GM21367 (cell line): ENCODE measurements around the gene SLC12A8.

Experiments
- ATAC-seq: cut with Tn5 transposase; IDR thresholded peaks from one replicate; pipeline ENCODE4 v1.9.1; 2021; ENCODE audit not compliant: unreplicated experiment

The SLC12A8 gene

DNA sequence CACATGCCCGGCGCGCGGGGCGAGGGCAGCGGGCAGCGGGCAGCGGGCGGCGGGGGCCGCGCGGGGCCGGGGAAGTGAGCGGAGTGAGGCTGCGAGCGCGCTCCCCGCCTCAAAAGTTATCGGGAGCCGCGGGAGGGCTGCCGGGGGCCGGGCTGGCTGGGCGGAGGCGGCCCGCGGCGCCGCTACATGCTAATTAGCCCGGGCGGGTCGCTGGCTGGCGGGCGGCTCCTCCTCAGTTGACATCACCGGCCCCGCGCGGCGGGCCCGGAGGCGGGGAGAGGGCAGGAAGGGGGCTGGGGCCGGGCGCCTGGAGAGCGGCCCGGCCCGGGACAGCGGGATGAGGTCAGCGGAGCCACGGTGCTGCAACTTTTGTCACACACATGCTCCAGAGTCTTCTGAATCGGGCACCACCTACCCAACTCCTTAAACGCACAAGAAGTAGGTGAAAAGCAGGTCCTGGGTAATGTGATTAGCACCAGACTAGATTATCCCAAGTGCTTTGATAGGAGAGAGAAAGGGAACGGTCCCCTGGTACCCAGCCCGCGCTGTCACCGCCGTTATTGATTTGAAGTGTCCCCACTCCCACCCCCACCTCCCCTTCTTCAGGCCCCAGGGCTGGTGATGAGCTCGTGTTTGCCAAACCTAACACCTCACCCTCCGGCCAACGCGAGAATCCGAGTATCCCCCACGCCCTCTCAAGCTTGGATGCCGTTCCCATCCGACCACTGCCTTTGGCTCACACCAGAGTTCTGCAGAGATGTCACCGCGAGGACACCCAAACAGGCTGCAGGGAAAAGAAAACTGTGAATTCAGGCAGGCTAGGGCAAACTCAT, 156.4 kb downstream of the SLC12A8 start, which contains the start of gene HEG1:
TSS of gene HEG1 (minus strand) at position 85 of the 833 bp plus-strand sequence. CDS start 107 bp downstream, outside the sequence.
- peak; percentile 54 for ATAC-seq

DNA sequence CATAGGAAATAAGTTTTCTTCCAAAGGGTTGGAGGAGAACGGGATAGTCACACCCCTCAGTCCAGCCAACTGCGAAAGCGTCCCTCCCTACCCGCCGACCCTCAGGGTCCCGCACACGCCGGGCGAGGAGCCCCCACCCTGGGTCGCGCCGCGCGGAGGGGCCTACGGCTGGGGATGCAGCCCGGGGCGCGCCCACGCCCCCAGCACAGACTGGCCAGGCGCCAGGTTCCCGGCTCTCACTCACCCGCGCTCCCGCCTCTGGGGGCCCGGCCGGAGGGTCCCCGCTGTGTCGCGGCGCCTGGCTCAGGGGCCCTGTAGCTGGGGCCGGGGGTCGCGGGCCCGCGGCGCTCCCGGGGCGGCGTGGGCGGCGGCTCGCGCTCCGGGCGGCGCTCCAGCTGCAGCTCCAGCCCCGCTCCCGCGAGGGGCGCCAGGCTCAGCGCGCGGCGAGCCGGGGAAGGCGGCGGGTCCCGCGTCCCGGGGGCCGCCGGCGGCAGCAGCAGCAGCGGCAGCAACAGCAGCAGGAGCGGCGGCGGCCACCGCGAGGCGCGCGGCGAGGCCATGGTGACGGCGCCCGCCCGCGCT, 157.1 kb downstream of the SLC12A8 start:
- ATAC-seq = peak; percentile 17

DNA sequence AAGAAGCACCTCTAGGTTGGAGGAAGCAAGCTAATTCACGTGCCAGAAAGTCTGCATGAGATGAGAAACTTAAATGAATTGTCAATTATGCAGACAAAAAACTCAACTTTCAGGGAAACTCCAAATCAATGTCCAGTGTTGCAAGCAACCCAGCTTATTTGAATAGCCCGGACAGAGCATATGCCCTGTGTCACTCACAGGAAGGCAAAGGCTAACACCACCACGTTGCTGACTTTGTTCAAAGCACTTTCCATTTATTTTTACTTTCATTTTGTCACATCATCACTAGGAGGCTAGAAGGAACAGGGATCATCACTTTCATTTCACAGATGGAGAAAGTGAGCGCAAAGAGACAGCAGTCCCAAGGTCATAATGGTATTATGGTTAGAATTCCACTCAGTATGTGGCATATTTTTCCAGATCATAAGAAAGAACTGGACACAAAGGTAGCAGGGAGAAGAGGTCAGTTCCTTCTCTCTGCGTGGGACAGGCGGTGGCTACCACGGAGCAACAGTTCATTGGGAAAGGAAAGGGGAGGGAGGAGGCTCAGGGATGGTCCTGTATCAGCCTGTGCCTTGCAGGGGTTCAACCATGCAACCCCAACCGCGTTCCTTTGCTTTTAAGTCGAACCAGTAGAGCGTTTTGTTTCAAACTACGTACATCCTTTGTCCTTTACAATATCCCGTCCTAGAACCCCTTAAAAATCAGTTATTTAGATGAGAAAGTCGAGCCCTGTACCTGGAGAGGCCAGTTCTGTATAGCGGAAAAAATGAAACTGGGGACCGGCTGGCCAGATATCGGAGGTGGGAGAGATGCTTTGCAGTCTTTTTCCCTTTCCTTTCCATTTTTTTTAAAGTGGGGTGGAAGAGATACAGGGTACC, 157.9 kb downstream of the SLC12A8 start:
- ATAC-seq = no peak

DNA sequence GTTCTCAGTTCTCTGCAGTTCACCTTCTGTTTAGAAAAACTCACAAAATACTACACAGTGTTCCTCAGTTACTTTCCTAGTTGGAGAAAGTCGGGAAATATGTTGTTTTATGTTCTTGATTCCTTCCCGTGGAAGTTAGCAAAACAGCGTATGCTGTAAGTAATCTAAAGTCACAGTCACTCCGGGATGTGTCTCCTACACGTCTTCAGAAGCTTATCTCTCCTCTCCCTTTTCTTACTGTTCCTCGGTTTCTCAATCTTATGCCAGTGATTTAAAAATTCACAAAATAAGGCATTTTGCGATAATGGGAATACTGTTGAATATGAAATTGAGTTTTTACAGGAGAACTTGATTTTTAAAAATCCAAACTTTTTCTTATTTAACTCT, 158.5 kb downstream of the SLC12A8 start:
- no peak for ATAC-seq

DNA sequence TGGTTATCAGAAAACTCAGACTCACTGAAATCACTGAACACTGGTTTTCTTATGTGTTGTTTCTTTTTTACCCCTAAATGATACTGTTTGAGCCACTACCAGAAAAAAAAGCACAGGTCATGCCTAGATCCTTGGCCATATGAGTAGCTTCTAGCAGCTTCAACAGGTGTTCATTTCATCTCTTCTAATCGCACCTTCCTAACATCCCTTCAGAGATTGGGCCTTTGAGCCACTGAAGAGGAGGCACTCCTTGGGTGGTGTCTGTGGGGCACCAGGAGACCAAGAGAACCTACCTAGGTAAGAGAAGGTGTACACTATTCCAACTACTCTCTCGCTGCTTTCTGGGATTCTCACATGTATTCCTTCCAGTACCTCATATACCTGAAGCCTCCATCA, 159.2 kb downstream of the SLC12A8 start:
- no peak for ATAC-seq

DNA sequence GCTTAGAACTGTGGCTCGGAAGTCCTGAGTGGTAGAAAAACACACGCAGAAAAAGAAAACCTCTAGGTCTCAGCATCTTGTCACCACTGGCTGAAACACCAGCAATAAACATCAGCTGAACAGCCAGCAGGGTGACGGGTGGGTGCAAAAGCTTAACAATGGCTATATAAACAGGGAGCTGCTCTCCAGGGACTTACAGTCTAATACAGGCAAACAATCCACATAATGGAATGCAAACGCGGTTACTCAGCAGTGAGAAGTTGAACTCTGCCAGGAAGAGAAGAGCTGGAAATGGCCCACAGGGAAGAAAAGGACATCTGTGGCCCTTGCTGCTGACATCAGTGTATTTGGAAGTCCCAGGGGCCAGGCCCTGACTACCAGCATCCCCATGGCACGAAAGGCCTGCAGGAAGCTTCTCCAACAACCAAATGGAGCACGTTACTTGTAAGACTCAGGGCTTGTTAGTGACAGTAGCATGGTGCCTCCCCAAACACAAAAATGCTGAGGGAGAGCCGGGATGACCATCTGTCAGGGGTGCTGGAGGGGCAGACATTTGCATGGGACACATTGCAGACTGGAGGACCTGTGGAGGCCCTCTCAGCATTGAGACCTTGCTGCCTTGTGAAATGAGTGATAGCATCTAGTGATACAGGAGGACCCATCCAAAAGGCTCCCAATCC, 159.8 kb downstream of the SLC12A8 start:
- ATAC-seq = no peak

DNA sequence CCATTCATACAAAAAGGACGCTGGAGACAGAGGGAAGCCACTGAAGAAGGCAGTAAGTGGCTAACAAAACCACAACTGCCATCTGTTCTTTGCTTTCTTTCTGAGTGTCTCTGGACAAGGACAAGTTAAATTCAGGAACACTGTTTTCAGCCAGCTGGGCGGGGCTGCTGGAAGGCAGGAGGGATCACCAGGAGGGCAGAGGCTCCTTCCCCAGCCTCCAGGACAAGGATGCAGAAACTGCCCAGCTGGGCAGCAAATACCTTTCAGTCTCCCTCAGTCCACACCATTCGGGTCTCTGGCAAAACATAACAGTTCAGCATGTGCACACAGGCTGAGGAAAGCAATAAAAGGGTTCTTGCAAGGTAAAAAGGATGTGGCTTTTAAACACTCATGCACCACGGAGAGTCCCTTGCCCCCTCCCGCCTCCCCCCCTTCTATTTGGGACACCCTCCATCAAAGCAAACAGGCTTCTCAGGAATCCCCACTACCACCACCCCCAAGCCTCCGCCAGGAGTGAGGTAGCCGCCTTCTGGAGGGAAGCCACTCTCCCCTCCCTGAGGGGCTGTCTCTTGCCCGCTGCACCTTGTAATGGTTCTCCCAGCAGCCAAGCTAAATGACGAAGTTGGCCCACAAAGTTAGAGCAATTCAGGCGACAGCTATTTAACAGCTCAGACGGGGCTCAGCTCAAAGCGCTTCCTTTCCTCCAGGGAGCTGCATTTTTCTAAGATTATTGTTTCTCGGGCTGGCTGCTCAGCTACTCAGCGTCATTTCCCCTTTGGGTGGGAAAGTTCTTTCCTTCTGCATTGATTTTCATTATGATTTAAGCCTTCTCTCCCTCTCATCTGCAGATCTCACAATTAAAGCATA, 160.6 kb downstream of the SLC12A8 start:
- ATAC-seq = no peak

DNA sequence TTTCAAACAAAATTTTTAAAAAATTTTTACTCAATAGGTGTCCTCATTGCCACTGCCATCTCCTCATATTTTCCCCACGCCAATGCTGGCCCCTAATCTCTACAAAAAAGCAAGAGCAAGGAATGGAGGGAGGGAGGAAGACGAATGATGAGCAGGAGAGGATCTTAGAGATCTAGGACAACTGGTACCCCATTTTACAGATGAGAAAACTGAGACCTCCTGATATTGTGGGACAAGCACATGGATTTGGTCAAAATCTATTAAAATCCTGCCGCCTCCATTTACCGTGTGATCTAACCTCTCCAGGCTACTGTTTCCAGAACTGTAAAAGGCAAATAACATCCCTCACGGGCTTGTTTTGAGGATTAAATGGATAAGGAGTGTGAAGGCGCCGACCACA, 161.3 kb downstream of the SLC12A8 start:
- ATAC-seq = no peak

DNA sequence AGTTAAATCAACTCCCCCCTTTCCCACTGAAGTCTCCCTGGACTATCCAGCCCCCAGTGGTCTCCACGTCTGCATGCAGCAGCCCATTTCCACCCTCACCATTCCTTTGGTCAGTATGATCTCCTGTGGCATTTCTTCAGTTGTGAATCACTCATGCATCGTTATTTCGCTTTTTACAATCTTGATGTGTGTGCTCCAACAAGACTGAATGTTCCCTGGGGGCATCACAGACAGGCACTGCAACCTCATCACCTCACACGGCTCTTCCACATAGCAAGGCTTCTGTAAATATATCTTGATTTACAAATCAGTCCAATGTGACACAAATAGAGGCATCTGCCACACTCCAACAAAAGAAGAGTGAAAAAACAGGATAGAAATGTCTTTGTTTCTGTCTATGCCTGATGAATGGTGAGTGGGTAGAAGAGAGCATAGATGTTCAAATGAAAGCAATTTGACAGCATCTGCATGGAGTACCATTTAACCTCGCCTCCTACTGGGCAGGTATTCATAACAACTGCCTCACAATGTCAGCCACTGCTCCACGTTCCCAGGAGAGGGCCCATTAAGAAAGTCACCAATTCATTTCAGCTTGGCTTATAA, 162.0 kb downstream of the SLC12A8 start:
- no peak for ATAC-seq

DNA sequence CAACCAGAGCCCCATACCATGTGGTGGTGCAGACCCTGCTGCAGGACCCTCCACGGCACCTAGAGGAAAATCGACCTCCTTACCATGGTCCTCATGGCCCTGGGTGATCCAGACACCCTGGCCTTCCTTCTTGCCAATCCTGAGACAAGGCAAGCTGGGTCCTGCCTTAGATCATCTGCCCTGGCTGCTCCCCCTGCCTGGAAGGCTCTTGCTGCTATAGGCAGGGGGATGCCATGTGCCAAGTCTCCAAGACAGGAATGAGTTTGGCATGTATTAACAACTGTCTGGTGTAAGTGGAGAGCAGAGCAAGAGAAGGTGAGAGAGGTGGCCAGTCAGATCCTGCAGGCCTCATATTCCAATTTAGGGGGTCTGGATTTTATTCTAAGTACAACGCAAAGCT, 164.3 kb downstream of the SLC12A8 start:
- ATAC-seq = no peak

DNA sequence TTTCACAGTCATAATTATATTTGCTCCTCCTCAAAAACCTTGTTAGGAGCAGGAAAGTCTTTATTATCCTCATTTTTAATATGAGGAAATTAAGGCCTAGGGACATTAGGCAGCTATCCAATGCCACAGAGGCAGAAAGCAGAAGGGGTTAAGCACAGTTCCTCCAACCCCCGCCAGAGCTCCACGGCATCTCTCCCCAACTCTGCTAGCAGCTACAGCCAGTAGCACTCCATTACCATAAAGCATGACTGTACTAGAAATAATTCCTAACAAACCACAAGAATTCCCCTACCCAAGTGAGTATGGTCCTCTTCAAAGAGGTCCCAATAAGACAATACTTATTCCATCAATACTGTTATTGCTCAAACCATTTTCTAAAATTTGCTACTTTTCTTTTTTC, 166.6 kb downstream of the SLC12A8 start:
- no peak for ATAC-seq

DNA sequence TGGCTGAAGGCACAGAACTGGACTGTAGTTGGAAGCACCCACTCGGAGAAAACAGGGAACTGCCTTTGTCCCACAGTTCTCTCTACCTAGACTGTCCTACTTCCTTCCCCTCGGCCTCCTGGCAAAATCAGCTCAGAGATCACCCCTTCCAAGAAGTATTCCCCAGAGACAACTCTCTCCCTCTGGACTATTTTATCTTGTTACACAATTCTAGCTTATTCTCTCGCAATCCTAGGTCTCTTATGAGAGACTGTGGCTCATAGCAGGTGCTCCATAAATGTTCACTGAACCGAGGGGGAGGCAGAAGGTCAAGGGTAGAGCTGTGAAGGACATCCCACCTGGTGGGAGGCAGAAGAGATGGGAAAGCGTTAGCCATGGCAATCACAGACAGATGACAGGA, 167.4 kb downstream of the SLC12A8 start:
- no peak for ATAC-seq

DNA sequence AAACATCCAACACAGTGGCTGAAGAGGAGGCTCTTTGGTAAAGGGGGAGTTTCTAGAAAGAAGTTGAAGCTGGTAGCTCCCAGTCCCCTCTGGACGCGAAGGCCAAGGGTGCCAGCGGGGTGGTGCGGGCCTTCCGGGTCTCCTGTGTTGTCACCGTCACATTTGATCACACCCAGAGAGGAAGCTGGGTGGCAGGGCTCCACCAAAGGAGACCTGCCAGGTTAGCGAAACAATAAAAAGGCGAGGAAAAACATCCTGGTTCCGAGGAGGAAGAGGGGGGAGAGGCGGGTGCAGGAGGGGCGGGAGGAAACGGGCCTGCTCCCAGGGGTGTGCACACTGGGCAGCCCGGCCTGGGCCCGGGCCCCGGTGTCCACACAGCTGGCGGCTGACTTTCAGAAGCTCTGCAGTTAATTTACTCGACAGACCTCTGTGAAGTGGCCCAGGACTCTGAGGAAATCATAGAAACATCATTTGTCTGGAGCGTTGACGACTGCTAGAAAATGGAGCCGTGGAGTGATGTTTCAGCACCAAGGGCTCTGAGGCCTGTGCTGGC, 168.9 kb downstream of the SLC12A8 start:
- no peak for ATAC-seq

DNA sequence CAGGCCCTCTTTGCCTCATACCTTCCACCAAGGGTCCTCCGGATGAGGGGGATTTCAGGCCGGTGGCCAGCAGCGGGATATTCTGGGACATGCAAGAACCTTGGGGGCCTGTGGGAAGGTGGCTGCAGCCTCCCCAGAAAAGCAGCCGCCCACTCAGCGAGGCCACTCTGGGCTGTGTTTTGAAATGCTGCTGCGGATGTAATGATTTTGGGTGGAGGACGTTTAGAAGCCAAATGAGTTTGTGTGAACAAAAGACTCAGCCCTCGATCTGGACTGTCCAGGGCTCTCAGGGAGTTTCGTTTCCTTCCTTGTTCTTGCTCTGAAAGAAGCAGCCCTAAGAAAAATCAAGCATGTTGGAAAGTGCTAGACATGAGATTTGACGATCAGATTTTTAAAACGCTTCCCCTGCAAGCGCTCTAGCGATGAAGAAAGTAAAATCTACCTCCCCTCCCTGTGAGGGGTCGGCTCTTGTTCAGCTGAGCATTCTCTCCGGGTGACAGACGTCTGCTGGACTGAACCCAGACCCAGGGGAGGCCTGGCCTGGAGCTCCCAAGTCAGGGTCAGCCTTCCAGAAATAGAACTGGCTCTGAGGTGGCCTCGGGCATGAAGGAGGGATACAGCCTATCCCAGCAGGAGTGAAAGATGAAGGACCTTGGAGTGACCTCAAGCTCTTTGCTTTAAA, 169.7 kb downstream of the SLC12A8 start:
- no peak for ATAC-seq

DNA sequence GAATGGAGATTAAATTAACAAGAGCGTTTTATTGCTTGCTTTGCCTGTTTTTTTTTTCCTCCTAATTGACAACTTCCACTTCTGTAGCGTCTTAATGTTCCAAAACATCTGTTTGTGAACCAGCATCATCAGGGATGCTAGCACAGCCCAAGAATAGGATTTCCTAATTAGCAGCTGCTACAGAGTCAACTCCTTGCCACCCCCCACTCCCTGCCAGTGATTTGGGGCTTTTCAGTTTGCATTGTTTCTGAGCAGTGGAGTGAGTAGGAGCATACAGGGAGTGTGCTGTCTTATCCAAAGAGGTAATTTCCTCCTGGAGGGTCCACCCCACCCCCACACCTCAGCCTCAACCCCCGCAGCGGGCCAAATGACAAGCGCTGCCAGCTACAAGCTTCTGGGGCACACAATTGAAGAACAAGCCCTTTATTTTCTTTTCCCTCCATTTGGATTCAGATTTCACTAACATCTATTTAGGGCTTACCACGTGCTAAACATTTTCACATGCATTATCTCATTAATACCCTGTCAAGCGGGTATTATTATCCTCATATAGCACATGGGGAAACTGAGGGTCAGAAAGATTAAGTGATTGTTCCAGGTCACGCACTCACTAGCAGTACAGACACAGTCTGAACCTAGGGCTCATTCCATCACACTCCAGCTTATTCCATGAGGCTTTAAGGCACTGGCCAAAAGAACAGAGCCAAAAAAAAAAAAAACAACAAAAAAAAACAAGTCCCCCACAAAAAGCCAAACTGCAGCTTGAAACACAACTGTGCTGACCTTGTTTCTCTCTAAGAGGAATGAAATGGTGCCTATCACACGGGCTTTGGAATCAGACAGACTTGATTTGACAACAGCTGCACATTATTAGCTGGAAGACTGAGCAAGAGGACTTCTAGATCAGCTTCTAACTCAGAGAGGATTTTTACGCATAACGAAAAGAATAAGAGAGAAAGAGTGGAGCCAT, 173.1 kb downstream of the SLC12A8 start:
- ATAC-seq = no peak

DNA sequence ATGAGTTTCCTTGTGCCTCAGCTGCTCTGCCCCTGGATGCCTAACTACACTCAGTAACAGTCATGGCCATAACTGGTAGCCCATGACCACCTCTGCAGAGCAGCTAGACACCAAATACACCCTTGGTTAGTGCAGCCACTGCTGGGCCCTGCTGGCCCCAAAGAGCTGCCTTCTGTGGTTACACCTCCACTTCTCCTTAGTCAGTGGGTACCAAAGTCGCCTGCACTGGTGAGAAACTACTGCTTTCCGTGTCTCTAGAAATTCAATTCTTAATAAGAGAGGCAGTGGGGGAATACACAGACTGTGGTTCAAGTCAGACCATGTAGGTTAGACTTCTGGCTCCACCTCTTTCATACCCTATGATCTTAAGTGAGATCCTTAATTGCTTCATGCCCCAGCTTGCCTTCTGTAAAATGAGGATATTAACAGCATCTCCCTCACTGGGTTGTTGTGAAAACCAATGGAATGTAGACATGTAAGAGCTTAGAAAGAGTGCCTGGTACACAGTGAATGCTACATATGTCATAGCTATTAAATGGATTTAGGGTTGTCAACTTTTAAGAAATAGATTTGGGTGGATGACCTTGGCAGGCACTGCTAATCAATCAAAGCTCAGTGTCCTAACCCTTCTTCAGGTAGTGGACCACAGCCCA, 174.9 kb downstream of the SLC12A8 start:
- no peak for ATAC-seq

DNA sequence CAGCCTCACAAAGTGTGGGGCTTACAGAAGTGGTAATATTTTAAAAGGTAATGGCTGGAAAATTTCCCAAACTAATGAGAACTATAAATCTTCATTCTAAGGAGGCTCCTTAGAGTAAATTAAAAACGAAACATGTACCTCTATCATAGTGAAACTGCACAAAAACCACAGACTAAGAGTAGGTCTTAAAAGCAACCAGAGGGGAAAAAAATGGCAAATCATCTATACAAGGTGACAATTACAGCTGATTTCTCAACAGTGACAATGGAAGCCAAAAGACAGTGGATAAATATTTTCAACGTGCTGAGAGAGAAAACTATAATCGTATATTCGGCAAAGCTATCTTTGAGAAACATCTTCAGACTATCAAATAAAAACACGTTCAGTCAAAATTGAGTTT, 177.3 kb downstream of the SLC12A8 start:
- peak; percentile 63 for ATAC-seq
